CD4-positive, alpha-beta T cell treated with Interleukin-4 for 1 hour (primary cell): Measurements from ENCODE around the gene ERFL.
"Not testable (repeated sequence)": the region's sequence is repeated elsewhere in the genome, so short reads cannot be mapped to it uniquely, and the experiment has no call there.

Experiments
- DNase-seq, 2 donors: peaks; one replicate each; pipeline ENCODE4 v3.0.0-alpha.2; 2020 to 2022

The ERFL gene

GRCh38 chr19:41875973-41876372 is 52.3 kb downstream of the ERFL start:
- not testable (repeated sequence) for DNase-seq

- peak; percentile 70 to 71 for DNase-seq
These were observed 55.2 kb downstream of the ERFL start for GRCh38 chr19:41872775-41873647.

GRCh38 chr19:41872384-41872774 is 55.9 kb downstream of the ERFL start:
- no peak for DNase-seq

- peak; percentile 56 to 72 for DNase-seq
These were observed 56.5 kb downstream of the ERFL start for GRCh38 chr19:41871573-41872383.

GRCh38 chr19:41870401-41870873 is 57.8 kb downstream of the ERFL start:
- DNase-seq, result no peak

GRCh38 chr19:41869374-41869955 is 58.8 kb downstream of the ERFL start:
- no peak for DNase-seq

- no peak for DNase-seq
These were observed 59.3 kb downstream of the ERFL start for GRCh38 chr19:41868989-41869300.

GRCh38 chr19:41868120-41868988 is 59.9 kb downstream of the ERFL start:
- no peak for DNase-seq

- DNase-seq, result no peak
These were observed 62.0 kb downstream of the ERFL start for GRCh38 chr19:41866284-41866683.

GRCh38 chr19:41864374-41864773 is 63.9 kb downstream of the ERFL start:
- no peak for DNase-seq

- no peak for DNase-seq
These were observed 64.9 kb downstream of the ERFL start for GRCh38 chr19:41863209-41863931.

GRCh38 chr19:41862445-41862986 is 65.7 kb downstream of the ERFL start:
- no peak for DNase-seq

- DNase-seq, result no peak
These were observed 66.4 kb downstream of the ERFL start for GRCh38 chr19:41861846-41862245.

- no peak for DNase-seq
These were observed 67.0 kb downstream of the ERFL start for GRCh38 chr19:41861116-41861768.

- DNase-seq, result no peak
These were observed 67.7 kb downstream of the ERFL start for GRCh38 chr19:41860419-41861115.

GRCh38 chr19:41859618-41860418 is 68.4 kb downstream of the ERFL start, which contains the start of gene RPS19:
RPS19 (plus strand) TSS chr19:41860255; CDS start chr19:41860775, 520 bp downstream.
- peak; percentile 98 to 99 for DNase-seq

- DNase-seq, result no peak
These were observed 69.0 kb downstream of the ERFL start for GRCh38 chr19:41859213-41859617.
